Measurements from ENCODE around the gene KBTBD6.

DNA sequence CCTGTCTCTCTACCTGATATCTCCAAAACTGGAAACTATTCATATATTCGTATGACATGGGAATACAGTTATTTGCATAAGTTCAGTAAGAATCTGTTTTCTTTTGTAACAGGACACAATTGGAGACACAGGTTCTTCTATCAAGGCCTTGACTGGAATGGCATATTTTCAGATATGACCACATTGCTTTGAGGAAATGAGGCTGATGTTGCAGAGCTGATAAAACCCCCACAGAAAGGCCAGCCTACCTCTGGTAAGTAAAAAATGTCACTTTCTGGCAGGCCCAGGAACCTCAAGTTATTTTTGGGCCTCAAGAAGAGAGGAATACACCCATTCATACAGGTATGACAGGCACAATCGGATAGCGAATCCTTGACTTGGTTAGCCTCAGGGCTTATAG, 29.5 kb upstream of the KBTBD6 start:
- TF ChIP-seq CTCF (IDR thresholded peaks at IDR 0.05; ENCODE audit: low read depth, low read length, missing input control) (no peak), REST (IDR thresholded peaks at IDR 0.05) (no peak)
